Karpas-422 (cell line): Measurements from ENCODE around the gene FIGNL2. TPM values are rescaled to one million over a fixed set of nuclear protein-coding genes. Genes with fewer than 3 reads are reported as not detected.

Experiments
- DNase-seq: peaks from one replicate; pipeline ENCODE4 v3.0.0-alpha.2; 2015
- H2AFZ ChIP-seq: fragments of 200-600 bp; sonication (generic); 2 replicates; pipeline ENCODE4 v1.6.1; 2014; ENCODE audit warnings: antibody characterized with exemption, low read length, mixed read lengths
- H3K27ac ChIP-seq: fragments of 200-600 bp; sonication (generic); 2 replicates; pipeline ENCODE4 v1.5.1; 2014; ENCODE audit warnings: mild to moderate bottlenecking, low read length, moderate library complexity
- H3K27me3 ChIP-seq: fragments of 200-600 bp; sonication (generic); 2 replicates; pipeline ENCODE4 v1.6.1; 2014; ENCODE audit warnings: low read length, mixed read lengths
- H3K36me3 ChIP-seq: fragments of 200-600 bp; sonication (generic); 2 replicates; pipeline ENCODE4 v1.6.1; 2014; ENCODE audit warnings: low read length, mixed read lengths; ENCODE audit not compliant: insufficient read depth
- H3K4me1 ChIP-seq: fragments of 200-600 bp; sonication (generic); 2 replicates; pipeline ENCODE4 v1.6.1; 2014; ENCODE audit warnings: mild to moderate bottlenecking, low read length, mixed read lengths
- H3K4me2 ChIP-seq: fragments of 200-600 bp; sonication (generic); 2 replicates; pipeline ENCODE4 v1.6.1; 2014; ENCODE audit warnings: low read length, low read depth, mild to moderate bottlenecking; ENCODE audit not compliant: poor library complexity, severe bottlenecking
- H3K4me3 ChIP-seq: fragments of 200-600 bp; sonication (generic); 2 replicates; pipeline ENCODE4 v1.5.1; 2014; ENCODE audit warnings: mild to moderate bottlenecking, antibody characterized with exemption, low read length, mixed read lengths
- H3K79me2 ChIP-seq: fragments of 200-600 bp; sonication (generic); 2 replicates; pipeline ENCODE4 v1.6.1; 2014; ENCODE audit warnings: mild to moderate bottlenecking, low read length, mixed read lengths
- H3K9ac ChIP-seq: fragments of 200-600 bp; sonication (generic); 2 replicates; pipeline ENCODE4 v1.6.0; 2014; ENCODE audit warnings: low read length
- H3K9me2 ChIP-seq: fragments of 200-600 bp; sonication (generic), shearing (Covaris generic); replicated peaks from 2 replicates; pipeline ENCODE4 v1.6.0; 2014; ENCODE audit warnings: mild to moderate bottlenecking, low read length, moderate library complexity; ENCODE audit not compliant: insufficient read depth
- H3K9me3 ChIP-seq: fragments of 300-700, 200-600 bp; sonication (generic); 2 replicates; pipeline ENCODE4 v1.6.1; 2014; ENCODE audit warnings: low read length, mixed read lengths
- H4K20me1 ChIP-seq: fragments of 200-600 bp; sonication (generic); 2 replicates; pipeline ENCODE4 v1.6.1; 2014; ENCODE audit warnings: mild to moderate bottlenecking, antibody characterized with exemption, low read length, low read depth; ENCODE audit not compliant: insufficient read depth
- total RNA-seq: library from RNA; depleted of rRNA; stranded (reverse); fragments of >200 nt; shearing (Covaris generic); gene quantifications from 2 replicates; pipeline ENCODE4 v1.2.3, GENCODE V29; 2014; ENCODE audit warnings: low replicate concordance

Gene FIGNL2
- total RNA-seq, 1 experiment from 2014 or later = not detected

GRCh38 chr12:51821440-51822260 lies 26.9 kb downstream of the FIGNL2 start:
- Histone ChIP-seq H3K9me3 (no peaks in the 10 kb centered on the region), H3K79me2 (no peaks in the 10 kb centered on the region), H3K27me3 (no peaks in the 10 kb centered on the region), H3K27ac (no peak overlapping the region), H3K9ac (no peak overlapping the region), H4K20me1 (no peaks in the 10 kb centered on the region), H3K4me3 (no peak overlapping the region), H3K36me3 (no peaks in the 10 kb centered on the region), H3K4me1 (no peaks in the 10 kb centered on the region; the same call in 1 of the 2 replicates), H3K4me2 (peak overlapping the region; percentile 42), H2AFZ (no peak overlapping the region), H3K9me2 (no peaks in the 10 kb centered on the region)
- no peak for DNase-seq

GRCh38 chr12:51820526-51821439 lies 27.7 kb downstream of the FIGNL2 start:
- Histone ChIP-seq H3K4me3 (peak overlapping the region; percentile 54; the same call in 1 of the 2 replicates), H3K36me3 (no peaks in the 10 kb centered on the region), H3K79me2 (no peaks in the 10 kb centered on the region), H3K4me1 (no peaks in the 10 kb centered on the region; the same call in 1 of the 2 replicates), H3K27me3 (no peaks in the 10 kb centered on the region), H4K20me1 (no peaks in the 10 kb centered on the region), H3K9ac (peak overlapping the region; percentile 47), H2AFZ (no peak overlapping the region), H3K4me2 (peak overlapping the region; percentile 62), H3K9me2 (no peaks in the 10 kb centered on the region), H3K9me3 (no peaks in the 10 kb centered on the region), H3K27ac (no peak overlapping the region)
- peak; percentile 72 for DNase-seq

- Histone ChIP-seq H3K4me3 (peak overlapping the region; percentile 54; the same call in 1 of the 2 replicates), H3K9me2 (no peaks in the 10 kb centered on the region), H3K79me2 (no peaks in the 10 kb centered on the region), H3K27ac (no peak overlapping the region), H4K20me1 (no peaks in the 10 kb centered on the region), H3K36me3 (no peaks in the 10 kb centered on the region), H3K27me3 (no peaks in the 10 kb centered on the region), H3K4me2 (peak overlapping the region; percentile 62), H2AFZ (no peak overlapping the region), H3K9ac (peak overlapping the region; percentile 47; the same call in 1 of the 2 replicates), H3K4me1 (no peaks in the 10 kb centered on the region; the same call in 1 of the 2 replicates), H3K9me3 (no peaks in the 10 kb centered on the region)
- DNase-seq = no peak
These were observed 28.6 kb downstream of the FIGNL2 start for GRCh38 chr12:51819736-51820525.

GRCh38 chr12:51818566-51819300 lies 29.8 kb downstream of the FIGNL2 start:
- Histone ChIP-seq H3K9me2 (no peaks in the 10 kb centered on the region), H3K9ac (no peak overlapping the region), H3K4me2 (no peak overlapping the region), H3K4me1 (no peaks in the 10 kb centered on the region; the same call in 1 of the 2 replicates), H2AFZ (no peak overlapping the region), H3K36me3 (no peaks in the 10 kb centered on the region), H3K27me3 (no peaks in the 10 kb centered on the region), H3K9me3 (no peaks in the 10 kb centered on the region), H3K79me2 (no peaks in the 10 kb centered on the region), H3K27ac (no peak overlapping the region), H4K20me1 (no peaks in the 10 kb centered on the region), H3K4me3 (no peak overlapping the region)
- DNase-seq = no peak

- H3K4me2 ChIP-seq = no peak overlapping the region
- no peaks in the 10 kb centered on the region for H3K79me2 ChIP-seq
- no peak for DNase-seq
- no peaks in the 10 kb centered on the region for H3K9me3 ChIP-seq
- no peaks in the 10 kb centered on the region for H4K20me1 ChIP-seq
- H3K9me2 ChIP-seq = no peaks in the 10 kb centered on the region
- H3K4me1 ChIP-seq = no peaks in the 10 kb centered on the region; the same call in 1 of the 2 replicates
- no peak overlapping the region for H3K4me3 ChIP-seq
- no peaks in the 10 kb centered on the region for H3K27me3 ChIP-seq
- H3K27ac ChIP-seq = no peak overlapping the region
- no peak overlapping the region for H3K9ac ChIP-seq
- no peak overlapping the region for H2AFZ ChIP-seq
- no peaks in the 10 kb centered on the region for H3K36me3 ChIP-seq
These were observed 30.4 kb downstream of the FIGNL2 start for GRCh38 chr12:51818086-51818485.

GRCh38 chr12:51817027-51817953 lies 31.2 kb downstream of the FIGNL2 start:
- no peaks in the 10 kb centered on the region for H4K20me1 ChIP-seq
- H3K36me3 ChIP-seq = no peaks in the 10 kb centered on the region
- H3K9me2 ChIP-seq = no peaks in the 10 kb centered on the region
- H3K27me3 ChIP-seq = no peaks in the 10 kb centered on the region
- H3K9ac ChIP-seq = no peak overlapping the region
- H3K79me2 ChIP-seq = no peaks in the 10 kb centered on the region
- no peak overlapping the region for H3K4me2 ChIP-seq
- H3K9me3 ChIP-seq = no peaks in the 10 kb centered on the region
- no peak overlapping the region for H3K27ac ChIP-seq
- no peaks in the 10 kb centered on the region; the same call in 1 of the 2 replicates for H3K4me1 ChIP-seq
- H3K4me3 ChIP-seq = no peak overlapping the region
- no peak for DNase-seq
- no peak overlapping the region for H2AFZ ChIP-seq

- Histone ChIP-seq H2AFZ (no peak overlapping the region), H3K27me3 (no peaks in the 10 kb centered on the region), H3K27ac (no peak overlapping the region)
These were observed 32.9 kb downstream of the FIGNL2 start for GRCh38 chr12:51815571-51815970.

More at GRCh38 chr12:51815571-51815970, 32.9 kb downstream of the FIGNL2 start:
- Histone ChIP-seq H3K36me3 (no peaks in the 10 kb centered on the region), H3K79me2 (no peaks in the 10 kb centered on the region), H3K4me3 (no peak overlapping the region), H3K4me1 (no peaks in the 10 kb centered on the region; the same call in 1 of the 2 replicates), H3K9ac (no peak overlapping the region), H3K9me2 (no peaks in the 10 kb centered on the region), H3K4me2 (no peak overlapping the region), H4K20me1 (no peaks in the 10 kb centered on the region), H3K9me3 (no peaks in the 10 kb centered on the region)
- DNase-seq = no peak
